Activated CD4-positive, alpha-beta T cell treated with anti-CD3 and anti-CD28 coated beads for 36 hours (primary cell): ENCODE results near the gene LCP1. TPM values are rescaled to one million over a fixed set of nuclear protein-coding genes. Genes with fewer than 3 reads are reported as not detected.
A peak's percentile ranks its signal among the peaks of the same experiment; 100 is the strongest.
"Not testable (repeated sequence)": the region's sequence is repeated elsewhere in the genome, so short reads cannot be mapped to it uniquely, and the experiment has no call there.

Experiments used
- ATAC-seq: fragments of 200-7000 bp; cut with Tn5 transposase; one replicate; pipeline ENCODE4 v1.10.0; 2021; ENCODE audit warnings: mild to moderate bottlenecking, moderate library complexity
- CTCF ChIA-PET: fragments of 350-600 bp; sonication (Branson Sonifier 250); formaldehyde crosslinking; loops from one replicate; lab custom pipeline; 2021; ENCODE audit warnings: antibody characterized with exemption; lab: Charles Lee
- POLR2A ChIA-PET: fragments of 350-600 bp; sonication (Branson Sonifier 250); formaldehyde crosslinking; loops from one replicate; lab custom pipeline; 2021; ENCODE audit warnings: antibody characterized with exemption, inconsistent platforms; lab: Charles Lee
- DNase-seq: peaks from one replicate; pipeline ENCODE4 v3.0.0-alpha.2; 2020
- H3K27ac Mint-ChIP-seq: one replicate; pipeline ENCODE4 v1.8.0; 2021; ENCODE audit warnings: mixed read lengths
- H3K27me3 Mint-ChIP-seq: one replicate; pipeline ENCODE4 v1.8.0; 2021; ENCODE audit warnings: mixed read lengths
- H3K36me3 Mint-ChIP-seq: one replicate; pipeline ENCODE4 v1.8.0; 2021; ENCODE audit warnings: low read depth, mixed read lengths
- H3K4me1 Mint-ChIP-seq: one replicate; pipeline ENCODE4 v1.8.0; 2021; ENCODE audit warnings: mixed read lengths
- H3K4me3 Mint-ChIP-seq: one replicate; pipeline ENCODE4 v1.8.0; 2021; ENCODE audit warnings: mild to moderate bottlenecking, moderate library complexity, mixed read lengths
- H3K9me3 Mint-ChIP-seq: one replicate; pipeline ENCODE4 v1.8.0; 2021; ENCODE audit warnings: low read depth, mixed read lengths
- intact Hi-C, 2 experiments: fragments of 100-400 bp; cut with DNase I in 1 of 2; cut with micrococcal nuclease in 1 of 2; formaldehyde crosslinking; loops; one replicate each; pipeline versions ENCODE4 v1.14.2 to v1.15.1; 2022 to 2024; cut with DNase I, micrococcal nuclease
- total RNA-seq, 2 experiments: library from RNA; stranded (reverse); gene quantifications; one replicate each; pipeline ENCODE4 v1.2.3, GENCODE V29; 2021

Gene LCP1
- total RNA-seq, 2 experiments from 2014 or later: 1,060 to 1,089 TPM

GRCh38 chr13:46164661-46165060 is 17.3 kb downstream of the LCP1 start:
- intact Hi-C loops: loop anchor here in 1 of 2 experiments (5.0 kb wide), 1 partner anchor 48 kb away; the partner anchor contains the start of gene LRRC63
- DNase-seq: no peak
- POLR2A ChIA-PET: interaction anchor here (1.3 to 1.8 kb wide), 2 partner anchors 9 to 14 kb away, joined by 5 to 8 read pairs; no protein-coding TSS in a partner anchor
- peaks cover 88% of the 10 kb centered on the region for H3K4me1 Mint-ChIP-seq
- peak overlapping the region; percentile 58 for H3K4me3 Mint-ChIP-seq
- H3K27ac Mint-ChIP-seq: peak overlapping the region; percentile 91
- no peaks in the 10 kb centered on the region for H3K9me3 Mint-ChIP-seq
- CTCF ChIA-PET: interaction anchor here (0.6 to 2.1 kb wide), 8 partner anchors 8 to 157 kb away, joined by 3 to 13 read pairs (median 4); partner anchors contain the start of gene LCP1
- no peak for ATAC-seq
- peaks cover 66% of the 10 kb centered on the region for H3K36me3 Mint-ChIP-seq
- H3K27me3 Mint-ChIP-seq: no peaks in the 10 kb centered on the region

- H3K27ac Mint-ChIP-seq: peak overlapping the region; percentile 42
- DNase-seq, H3K4me3 Mint-ChIP-seq, H3K9me3 Mint-ChIP-seq, ATAC-seq, intact Hi-C loops, H3K27me3 Mint-ChIP-seq, POLR2A ChIA-PET: not testable (repeated sequence)
- H3K36me3 Mint-ChIP-seq: peaks cover 70% of the 10 kb centered on the region
- H3K4me1 Mint-ChIP-seq: peaks cover 88% of the 10 kb centered on the region
- CTCF ChIA-PET: interaction anchor here (4.8 to 6.5 kb wide), 2 partner anchors 13 to 23 kb away, joined by 46 to 54 read pairs; no protein-coding TSS in a partner anchor
Observed at GRCh38 chr13:46162741-46163140, 19.2 kb downstream of the LCP1 start.

- no peaks in the 10 kb centered on the region for H3K27me3 Mint-ChIP-seq
- peak; percentile 52 for ATAC-seq
- H3K9me3 Mint-ChIP-seq: no peaks in the 10 kb centered on the region
Observed at GRCh38 chr13:46160471-46161066, 21.4 kb downstream of the LCP1 start.

GRCh38 chr13:46160065-46160464 is 21.9 kb downstream of the LCP1 start:
- H3K4me3 Mint-ChIP-seq: peak overlapping the region; percentile 53
- H3K4me1 Mint-ChIP-seq: peaks cover 66% of the 10 kb centered on the region
- ChIA-PET POLR2A (interaction anchor here (0.7 to 1.8 kb wide), 4 partner anchors 10 to 51 kb away, joined by 3 to 11 read pairs (median 3); no protein-coding TSS in a partner anchor), CTCF (interaction anchor here (0.7 to 6.5 kb wide), 29 partner anchors 10 to 182 kb away, joined by 3 to 69 read pairs (median 4); partner anchors contain the start of genes LCP1 and ZC3H13)
- no peaks in the 10 kb centered on the region for H3K9me3 Mint-ChIP-seq
- no peaks in the 10 kb centered on the region for H3K27me3 Mint-ChIP-seq
- ATAC-seq (no peak), DNase-seq (no peak)
- intact Hi-C loops: loop anchor here (1.0 to 2.0 kb wide), 3 partner anchors 10 to 161 kb away; no protein-coding TSS in a partner anchor
- H3K27ac Mint-ChIP-seq: peak overlapping the region; percentile 91
- H3K36me3 Mint-ChIP-seq: peaks cover 73% of the 10 kb centered on the region

More at GRCh38 chr13:46160471-46161066, 21.4 kb downstream of the LCP1 start:
- POLR2A ChIA-PET: interaction anchor here (0.7 to 1.8 kb wide), 4 partner anchors 11 to 50 kb away, joined by 3 to 11 read pairs (median 3); no protein-coding TSS in a partner anchor
- Mint-ChIP-seq H3K27ac (peak overlapping the region; percentile 91), H3K4me1 (peaks cover 69% of the 10 kb centered on the region), H3K36me3 (peaks cover 70% of the 10 kb centered on the region), H3K4me3 (peak overlapping the region; percentile 53)
- CTCF ChIA-PET: interaction anchor here (0.6 to 6.5 kb wide), 31 partner anchors 9 to 181 kb away, joined by 3 to 69 read pairs (median 4); partner anchors contain the start of genes LCP1 and ZC3H13
- intact Hi-C loops: loop anchor here (1.0 to 2.0 kb wide), 3 partner anchors 10 to 160 kb away; no protein-coding TSS in a partner anchor
- DNase-seq: no peak

GRCh38 chr13:46158983-46159382 is 23.0 kb downstream of the LCP1 start:
- Mint-ChIP-seq H3K4me1 (peaks cover 62% of the 10 kb centered on the region), H3K27ac (peak overlapping the region; percentile 91), H3K36me3 (peaks cover 73% of the 10 kb centered on the region), H3K9me3 (no peaks in the 10 kb centered on the region), H3K4me3 (peak overlapping the region; percentile 53), H3K27me3 (no peaks in the 10 kb centered on the region)
- intact Hi-C loops: loop anchor here in 1 of 2 experiments (2.0 kb wide), 1 partner anchor 18 kb away; no protein-coding TSS in a partner anchor
- peak; percentile 54 for ATAC-seq
- no peak for DNase-seq
- ChIA-PET CTCF (interaction anchor here (0.5 to 6.5 kb wide), 18 partner anchors 9 to 183 kb away, joined by 3 to 69 read pairs (median 10); partner anchors contain the start of gene LCP1), POLR2A (interaction anchor here (1.8 kb wide), 1 partner anchor 9 kb away, joined by 11 read pairs; no protein-coding TSS in a partner anchor)

- ATAC-seq (no peak), DNase-seq (no peak)
- intact Hi-C loops: loop anchor here in 1 of 2 experiments (2.0 kb wide), 1 partner anchor 17 kb away; no protein-coding TSS in a partner anchor
- Mint-ChIP-seq H3K4me3 (no peak overlapping the region), H3K36me3 (peaks cover 76% of the 10 kb centered on the region), H3K9me3 (no peaks in the 10 kb centered on the region), H3K27ac (peak overlapping the region; percentile 91), H3K27me3 (no peaks in the 10 kb centered on the region), H3K4me1 (peaks cover 65% of the 10 kb centered on the region)
- CTCF ChIA-PET: interaction anchor here (0.5 to 6.5 kb wide), 7 partner anchors 9 to 168 kb away, joined by 3 to 69 read pairs (median 46); no protein-coding TSS in a partner anchor
- POLR2A ChIA-PET: no interaction called here
Observed at GRCh38 chr13:46158222-46158621, 23.8 kb downstream of the LCP1 start.

- intact Hi-C loops: no loop called here
- H3K4me3 Mint-ChIP-seq: no peak overlapping the region
- H3K4me1 Mint-ChIP-seq: peaks cover 68% of the 10 kb centered on the region
- no peak for DNase-seq
- no peaks in the 10 kb centered on the region for H3K27me3 Mint-ChIP-seq
- H3K36me3 Mint-ChIP-seq: peaks cover 82% of the 10 kb centered on the region
- H3K9me3 Mint-ChIP-seq: no peaks in the 10 kb centered on the region
- H3K27ac Mint-ChIP-seq: peak overlapping the region; percentile 44
- CTCF ChIA-PET: interaction anchor here (0.7 to 1.6 kb wide), 5 partner anchors 11 to 642 kb away, joined by 3 to 5 read pairs (median 4); no protein-coding TSS in a partner anchor
- POLR2A ChIA-PET: no interaction called here
- no peak for ATAC-seq
Observed at GRCh38 chr13:46154136-46154801, 27.7 kb downstream of the LCP1 start.

GRCh38 chr13:46152627-46153328 is 29.2 kb downstream of the LCP1 start:
- intact Hi-C loops: no loop called here
- ChIA-PET CTCF (interaction anchor here (0.7 to 1.5 kb wide), 3 partner anchors 13 to 591 kb away, joined by 3 to 7 read pairs (median 3); no protein-coding TSS in a partner anchor), POLR2A (interaction anchor here (0.6 kb wide), 1 partner anchor 125 kb away, joined by 5 read pairs; no protein-coding TSS in a partner anchor)
- Mint-ChIP-seq H3K27me3 (no peaks in the 10 kb centered on the region), H3K9me3 (no peaks in the 10 kb centered on the region), H3K27ac (peak overlapping the region; percentile 78), H3K4me3 (no peak overlapping the region), H3K4me1 (peaks cover 55% of the 10 kb centered on the region), H3K36me3 (peaks cover 75% of the 10 kb centered on the region)
- DNase-seq (no peak), ATAC-seq (no peak)

GRCh38 chr13:46150134-46150693 is 31.8 kb downstream of the LCP1 start:
- CTCF ChIA-PET: interaction anchor here (0.8 to 4.7 kb wide), 11 partner anchors 10 to 494 kb away, joined by 3 to 54 read pairs (median 4); no protein-coding TSS in a partner anchor
- intact Hi-C loops: loop anchor here in 1 of 2 experiments (1.0 kb wide), 1 partner anchor 10 kb away; no protein-coding TSS in a partner anchor
- POLR2A ChIA-PET: interaction anchor here (0.5 to 2.7 kb wide), 6 partner anchors 10 to 301 kb away, joined by 3 to 15 read pairs (median 6); partner anchors contain the start of gene LCP1
- Mint-ChIP-seq H3K4me3 (no peak overlapping the region), H3K4me1 (peaks cover 51% of the 10 kb centered on the region), H3K36me3 (peaks cover 79% of the 10 kb centered on the region), H3K9me3 (no peaks in the 10 kb centered on the region), H3K27ac (peak overlapping the region; percentile 90), H3K27me3 (no peaks in the 10 kb centered on the region)
- ATAC-seq (peak; percentile 43), DNase-seq (no peak)
